GM12878 (cell line): ENCODE measurements around the gene MGAT5. TPM values are rescaled to one million over a fixed set of nuclear protein-coding genes. Genes with fewer than 3 reads are reported as not detected.

ENCODE experiments used
- ASH2L ChIP-seq: fragments of 300-600, 200-600 bp; sonication (generic); IDR thresholded peaks from 2 replicates; pipeline ENCODE4 v1.6.1; 2017; ENCODE audit warnings: low read depth, mild to moderate bottlenecking, borderline replicate concordance
- BACH1 ChIP-seq: fragments of 450-650 bp; IDR thresholded peaks from 2 replicates; pipeline ENCODE4 v1.6.1; 2017; ENCODE audit warnings: mild to moderate bottlenecking, borderline replicate concordance
- BHLHE40 ChIP-seq, 2 experiments: fragments of 450-650 bp in 1 of 2; IDR thresholded peaks; 2 replicates each; pipeline ENCODE4 v1.6.1; 2011 to 2017; ENCODE audit warnings: low read depth in 2 of 2, borderline replicate concordance in 1 of 2, improper control_type of control experiment in 1 of 2, low read length in 1 of 2, mild to moderate bottlenecking in 1 of 2
- CREB1 ChIP-seq: IDR thresholded peaks from 2 replicates; pipeline ENCODE4 v1.6.1; 2012; ENCODE audit warnings: low read depth, mild to moderate bottlenecking, inconsistent platforms
- ESRRA ChIP-seq: IDR thresholded peaks from 2 replicates; pipeline ENCODE4 v1.6.1; 2012; ENCODE audit warnings: mild to moderate bottlenecking, low read length, improper control_type of control experiment
- FOXK2 ChIP-seq: fragments of 450-650 bp; IDR thresholded peaks from 2 replicates; pipeline ENCODE4 v1.6.1; 2017; ENCODE audit warnings: mild to moderate bottlenecking, moderate library complexity
- IKZF2 ChIP-seq, 2 experiments: fragments of 450-650 bp; IDR thresholded peaks; 2 replicates each; pipeline ENCODE4 v1.6.1; 2017; ENCODE audit warnings: mild to moderate bottlenecking in 2 of 2, moderate library complexity in 2 of 2
- JUNB ChIP-seq: IDR thresholded peaks from 2 replicates; pipeline ENCODE4 v1.6.1; 2016; ENCODE audit warnings: antibody characterized with exemption, mild to moderate bottlenecking
- NFIC ChIP-seq: IDR thresholded peaks from 2 replicates; pipeline ENCODE4 v1.6.1; 2012; ENCODE audit warnings: low read depth, mild to moderate bottlenecking, inconsistent platforms, low read length, moderate library complexity
- NR2C2 ChIP-seq: IDR thresholded peaks from 2 replicates; pipeline ENCODE4 v1.6.1; 2011; ENCODE audit warnings: borderline replicate concordance, low read depth; ENCODE audit not compliant: control insufficient read depth, insufficient read length
- PAX5 ChIP-seq: IDR thresholded peaks from 2 replicates; pipeline ENCODE4 v1.6.1; 2011; ENCODE audit warnings: low read depth, low read length, borderline replicate concordance
- PKNOX1 ChIP-seq: fragments of 450-650 bp; IDR thresholded peaks from 2 replicates; pipeline ENCODE4 v1.6.1; 2016; ENCODE audit warnings: mild to moderate bottlenecking
- RBBP5 ChIP-seq: fragments of 200-600 bp; sonication (generic); conservative IDR thresholded peaks from 2 replicates; pipeline ENCODE4 v1.6.1; 2016
- SREBF2 ChIP-seq: IDR thresholded peaks from 2 replicates; pipeline ENCODE4 v1.6.1; 2012; ENCODE audit warnings: mild to moderate bottlenecking, low read length
- SRF ChIP-seq, 2 experiments: IDR thresholded peaks; 2 replicates each; pipeline ENCODE4 v1.6.1; 2011; ENCODE audit warnings: low read depth in 2 of 2, low read length in 2 of 2, mild to moderate bottlenecking in 1 of 2, moderate library complexity in 1 of 2
- TARDBP ChIP-seq: IDR thresholded peaks from 2 replicates; pipeline ENCODE4 v1.6.1; 2016; ENCODE audit warnings: borderline replicate concordance
- TCF12 ChIP-seq: IDR thresholded peaks from 2 replicates; pipeline ENCODE4 v1.6.1; 2011; ENCODE audit warnings: low read depth, mild to moderate bottlenecking, low read length
- USF2 ChIP-seq: IDR thresholded peaks from 2 replicates; pipeline ENCODE4 v1.6.1; 2011; ENCODE audit warnings: low read depth, low read length, improper control_type of control experiment, borderline replicate concordance
- YBX1 ChIP-seq: fragments of 450-650 bp; IDR thresholded peaks from 2 replicates; pipeline ENCODE4 v1.6.1; 2016; ENCODE audit warnings: antibody characterized with exemption
- ZNF207 ChIP-seq: fragments of 450-650 bp; IDR thresholded peaks from 2 replicates; pipeline ENCODE4 v1.6.1; 2014; ENCODE audit warnings: antibody characterized with exemption, mild to moderate bottlenecking, borderline replicate concordance
- polyA plus RNA-seq, 11 experiments: library from polyadenylated mRNA; depleted of rRNA in 4 of 11; unstranded in 6 of 11; stranded (reverse) in 5 of 11; fragments of >200 nt; fragmentation: Nextera tagmentation in 4 of 11; fragmentation: Illumina TruSeq in 1 of 11; extraction: Ambion mirVana in 4 of 11; extraction: Trizol in 1 of 11; gene quantifications; 1 replicate in 1 of 11; 2 replicates in 10 of 11; pipeline versions ENCODE4 v1.2.1 to v1.2.3, GENCODE V29; 2011 to 2016; ENCODE audit warnings: inconsistent platforms in 2 of 11, missing spikeins in 2 of 11, low read depth in 1 of 11
- total RNA-seq, 4 experiments: library from RNA; depleted of rRNA in 3 of 4; stranded (reverse); fragments of >200 nt in 3 of 4; fragmentation: Illumina TruSeq in 1 of 4; extraction: Trizol in 1 of 4; gene quantifications; 2 replicates each; pipeline versions ENCODE4 v1.2.1 to v1.2.3, GENCODE V29; 2013 to 2021
- TF ChIP-seq, protein P1 (sequence below): IDR thresholded peaks from 2 replicates; pipeline ENCODE4 v1.6.1; 2011; ENCODE audit warnings: borderline replicate concordance, low read depth, mild to moderate bottlenecking, moderate library complexity, low read length; ENCODE audit not compliant: insufficient read depth, poor library complexity, severe bottlenecking
- TF ChIP-seq, protein P2 (sequence below): IDR thresholded peaks from 2 replicates; pipeline ENCODE4 v1.6.1; 2012; ENCODE audit warnings: low read length, inconsistent platforms
- TF ChIP-seq, protein P3 (sequence below): IDR thresholded peaks from 2 replicates; pipeline ENCODE4 v1.6.1; 2011; ENCODE audit warnings: low read depth, mild to moderate bottlenecking, low read length, moderate library complexity, borderline replicate concordance; ENCODE audit errors: extremely low read depth
- TF ChIP-seq, protein P4 (sequence below): IDR thresholded peaks from 2 replicates; pipeline ENCODE4 v1.6.1; 2012; ENCODE audit warnings: mild to moderate bottlenecking, low read depth, low read length

MGAT5 gene
- total and polyA plus RNA-seq, 10 of the 15 experiments (the other 5 are each of a cell fraction or from before 2014, with no cell fraction given), result 4.9 to 104 (median 36.2) TPM

DNA sequence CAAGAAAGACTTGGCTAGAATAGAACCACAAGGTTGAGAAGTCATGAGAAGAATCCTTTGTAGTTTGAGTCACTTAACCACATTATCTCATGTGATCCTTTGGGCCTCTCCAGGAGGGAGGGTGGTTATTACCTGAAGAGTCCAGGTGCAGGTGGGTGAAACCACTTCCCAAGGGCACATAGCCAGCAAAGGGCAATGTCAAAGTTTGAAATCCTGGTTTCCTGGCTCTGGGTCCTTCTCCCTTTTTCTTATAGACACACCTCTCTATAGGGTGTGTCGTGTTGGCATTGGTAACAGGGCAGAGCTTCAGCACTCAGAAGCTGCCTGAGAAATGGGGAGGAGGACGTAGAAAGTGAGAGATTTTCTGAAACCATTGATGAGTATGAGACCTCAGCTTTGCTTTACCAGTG is 137.9 kb downstream of the MGAT5 start (continued):
- TF ChIP-seq TCF12, result peak; percentile 51; the same call in 1 of the 2 replicates
- no peak for TF ChIP-seq CREB1
- TF ChIP-seq SRF (IDR thresholded peaks at IDR 0.05; ENCODE audit: low read depth in 2 of 2, low read length in 2 of 2), result no peak
- TF ChIP-seq, protein P1, sequence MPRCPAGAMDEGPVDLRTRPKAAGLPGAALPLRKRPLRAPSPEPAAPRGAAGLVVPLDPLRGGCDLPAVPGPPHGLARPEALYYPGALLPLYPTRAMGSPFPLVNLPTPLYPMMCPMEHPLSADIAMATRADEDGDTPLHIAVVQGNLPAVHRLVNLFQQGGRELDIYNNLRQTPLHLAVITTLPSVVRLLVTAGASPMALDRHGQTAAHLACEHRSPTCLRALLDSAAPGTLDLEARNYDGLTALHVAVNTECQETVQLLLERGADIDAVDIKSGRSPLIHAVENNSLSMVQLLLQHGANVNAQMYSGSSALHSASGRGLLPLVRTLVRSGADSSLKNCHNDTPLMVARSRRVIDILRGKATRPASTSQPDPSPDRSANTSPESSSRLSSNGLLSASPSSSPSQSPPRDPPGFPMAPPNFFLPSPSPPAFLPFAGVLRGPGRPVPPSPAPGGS, result peak; percentile 10
- TF ChIP-seq ASH2L, result no peak
- TF ChIP-seq BHLHE40 (IDR thresholded peaks at IDR 0.05; ENCODE audit: borderline replicate concordance in 1 of 2, low read depth in 2 of 2, low read length in 1 of 2), result peak in 1 of 2 experiments; percentile 48; a peak in 1 of 4 replicates
- TF ChIP-seq TARDBP, result no peak
- TF ChIP-seq SREBF2, result no peak
- peak; percentile 55 for TF ChIP-seq JUNB
- TF ChIP-seq, protein P2, sequence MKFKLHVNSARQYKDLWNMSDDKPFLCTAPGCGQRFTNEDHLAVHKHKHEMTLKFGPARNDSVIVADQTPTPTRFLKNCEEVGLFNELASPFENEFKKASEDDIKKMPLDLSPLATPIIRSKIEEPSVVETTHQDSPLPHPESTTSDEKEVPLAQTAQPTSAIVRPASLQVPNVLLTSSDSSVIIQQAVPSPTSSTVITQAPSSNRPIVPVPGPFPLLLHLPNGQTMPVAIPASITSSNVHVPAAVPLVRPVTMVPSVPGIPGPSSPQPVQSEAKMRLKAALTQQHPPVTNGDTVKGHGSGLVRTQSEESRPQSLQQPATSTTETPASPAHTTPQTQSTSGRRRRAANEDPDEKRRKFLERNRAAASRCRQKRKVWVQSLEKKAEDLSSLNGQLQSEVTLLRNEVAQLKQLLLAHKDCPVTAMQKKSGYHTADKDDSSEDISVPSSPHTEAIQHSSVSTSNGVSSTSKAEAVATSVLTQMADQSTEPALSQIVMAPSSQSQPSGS, result peak; percentile 80
- TF ChIP-seq YBX1, result no peak
- TF ChIP-seq, protein P3, sequence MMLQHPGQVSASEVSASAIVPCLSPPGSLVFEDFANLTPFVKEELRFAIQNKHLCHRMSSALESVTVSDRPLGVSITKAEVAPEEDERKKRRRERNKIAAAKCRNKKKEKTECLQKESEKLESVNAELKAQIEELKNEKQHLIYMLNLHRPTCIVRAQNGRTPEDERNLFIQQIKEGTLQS, result no peak
- no peak for TF ChIP-seq USF2
- TF ChIP-seq ZNF207, result no peak
- TF ChIP-seq, protein P4, sequence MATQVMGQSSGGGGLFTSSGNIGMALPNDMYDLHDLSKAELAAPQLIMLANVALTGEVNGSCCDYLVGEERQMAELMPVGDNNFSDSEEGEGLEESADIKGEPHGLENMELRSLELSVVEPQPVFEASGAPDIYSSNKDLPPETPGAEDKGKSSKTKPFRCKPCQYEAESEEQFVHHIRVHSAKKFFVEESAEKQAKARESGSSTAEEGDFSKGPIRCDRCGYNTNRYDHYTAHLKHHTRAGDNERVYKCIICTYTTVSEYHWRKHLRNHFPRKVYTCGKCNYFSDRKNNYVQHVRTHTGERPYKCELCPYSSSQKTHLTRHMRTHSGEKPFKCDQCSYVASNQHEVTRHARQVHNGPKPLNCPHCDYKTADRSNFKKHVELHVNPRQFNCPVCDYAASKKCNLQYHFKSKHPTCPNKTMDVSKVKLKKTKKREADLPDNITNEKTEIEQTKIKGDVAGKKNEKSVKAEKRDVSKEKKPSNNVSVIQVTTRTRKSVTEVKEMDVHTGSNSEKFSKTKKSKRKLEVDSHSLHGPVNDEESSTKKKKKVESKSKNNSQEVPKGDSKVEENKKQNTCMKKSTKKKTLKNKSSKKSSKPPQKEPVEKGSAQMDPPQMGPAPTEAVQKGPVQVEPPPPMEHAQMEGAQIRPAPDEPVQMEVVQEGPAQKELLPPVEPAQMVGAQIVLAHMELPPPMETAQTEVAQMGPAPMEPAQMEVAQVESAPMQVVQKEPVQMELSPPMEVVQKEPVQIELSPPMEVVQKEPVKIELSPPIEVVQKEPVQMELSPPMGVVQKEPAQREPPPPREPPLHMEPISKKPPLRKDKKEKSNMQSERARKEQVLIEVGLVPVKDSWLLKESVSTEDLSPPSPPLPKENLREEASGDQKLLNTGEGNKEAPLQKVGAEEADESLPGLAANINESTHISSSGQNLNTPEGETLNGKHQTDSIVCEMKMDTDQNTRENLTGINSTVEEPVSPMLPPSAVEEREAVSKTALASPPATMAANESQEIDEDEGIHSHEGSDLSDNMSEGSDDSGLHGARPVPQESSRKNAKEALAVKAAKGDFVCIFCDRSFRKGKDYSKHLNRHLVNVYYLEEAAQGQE, result no peak
- TF ChIP-seq RBBP5, result no peak
- TF ChIP-seq ESRRA, result no peak
- TF ChIP-seq FOXK2, result no peak
- no peak; the same call in 1 of the 2 replicates for TF ChIP-seq PAX5
- no peak for TF ChIP-seq PKNOX1
- TF ChIP-seq NFIC, result peak; percentile 74
- no peak for TF ChIP-seq BACH1
- peak; percentile 53 to 63; a peak in 3 of 4 replicates for TF ChIP-seq IKZF2 (IDR thresholded peaks at IDR 0.05)
- TF ChIP-seq NR2C2, result no peak
